ENCODE measurements around the gene NHSL2.

- TF ChIP-seq EZH2phosphoT487 (IDR thresholded peaks at IDR 0.05), result no peak
- TF ChIP-seq, protein P1, sequence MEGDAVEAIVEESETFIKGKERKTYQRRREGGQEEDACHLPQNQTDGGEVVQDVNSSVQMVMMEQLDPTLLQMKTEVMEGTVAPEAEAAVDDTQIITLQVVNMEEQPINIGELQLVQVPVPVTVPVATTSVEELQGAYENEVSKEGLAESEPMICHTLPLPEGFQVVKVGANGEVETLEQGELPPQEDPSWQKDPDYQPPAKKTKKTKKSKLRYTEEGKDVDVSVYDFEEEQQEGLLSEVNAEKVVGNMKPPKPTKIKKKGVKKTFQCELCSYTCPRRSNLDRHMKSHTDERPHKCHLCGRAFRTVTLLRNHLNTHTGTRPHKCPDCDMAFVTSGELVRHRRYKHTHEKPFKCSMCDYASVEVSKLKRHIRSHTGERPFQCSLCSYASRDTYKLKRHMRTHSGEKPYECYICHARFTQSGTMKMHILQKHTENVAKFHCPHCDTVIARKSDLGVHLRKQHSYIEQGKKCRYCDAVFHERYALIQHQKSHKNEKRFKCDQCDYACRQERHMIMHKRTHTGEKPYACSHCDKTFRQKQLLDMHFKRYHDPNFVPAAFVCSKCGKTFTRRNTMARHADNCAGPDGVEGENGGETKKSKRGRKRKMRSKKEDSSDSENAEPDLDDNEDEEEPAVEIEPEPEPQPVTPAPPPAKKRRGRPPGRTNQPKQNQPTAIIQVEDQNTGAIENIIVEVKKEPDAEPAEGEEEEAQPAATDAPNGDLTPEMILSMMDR (IDR thresholded peaks at IDR 0.05), result no peak
These were observed 197.4 kb downstream of the NHSL2 start for GRCh38 chrX:72107841-72108595.
